Endothelial cell of umbilical vein (primary cell): ENCODE results near the gene DCAF17.

ENCODE experiments used
- POLR2A ChIP-seq: IDR thresholded peaks from 2 replicates; pipeline ENCODE4 v1.6.1; 2012; ENCODE audit warnings: low read depth, mild to moderate bottlenecking, control low read depth, low read length
- TF ChIP-seq, protein P1 (sequence below), 2 donors: IDR thresholded peaks; 1 replicate in 1 of 2; 2 replicates in 1 of 2; pipeline ENCODE4 v1.5.1; 2011; ENCODE audit warnings: low read length in 2 of 2, mild to moderate bottlenecking in 2 of 2, moderate library complexity in 2 of 2, control low read depth in 1 of 2, inconsistent platforms in 1 of 2, low read depth in 1 of 2; ENCODE audit not compliant: insufficient read depth in 1 of 2; ENCODE audit errors: extremely low read depth in 1 of 2

DNA sequence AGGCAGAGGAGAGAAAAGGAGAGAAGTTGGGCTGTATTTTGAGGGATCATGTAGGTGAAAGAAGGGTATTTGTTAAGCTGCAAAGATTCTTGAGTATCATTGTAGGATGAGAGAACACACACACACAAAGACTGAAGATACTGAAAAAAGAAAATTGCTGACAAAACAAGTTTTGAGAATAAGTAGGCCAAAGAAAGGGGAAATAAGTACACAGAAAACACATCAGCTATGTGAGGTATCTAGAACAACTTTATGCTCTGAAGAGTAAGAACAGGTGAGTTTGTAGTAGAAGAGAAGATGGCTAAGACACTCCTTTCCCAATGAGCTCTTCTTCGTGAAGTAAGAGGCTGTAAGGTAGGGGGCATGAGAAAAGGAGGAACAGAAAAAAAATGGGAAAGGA lies 28.5 kb upstream of the DCAF17 start:
- TF ChIP-seq, protein P1, sequence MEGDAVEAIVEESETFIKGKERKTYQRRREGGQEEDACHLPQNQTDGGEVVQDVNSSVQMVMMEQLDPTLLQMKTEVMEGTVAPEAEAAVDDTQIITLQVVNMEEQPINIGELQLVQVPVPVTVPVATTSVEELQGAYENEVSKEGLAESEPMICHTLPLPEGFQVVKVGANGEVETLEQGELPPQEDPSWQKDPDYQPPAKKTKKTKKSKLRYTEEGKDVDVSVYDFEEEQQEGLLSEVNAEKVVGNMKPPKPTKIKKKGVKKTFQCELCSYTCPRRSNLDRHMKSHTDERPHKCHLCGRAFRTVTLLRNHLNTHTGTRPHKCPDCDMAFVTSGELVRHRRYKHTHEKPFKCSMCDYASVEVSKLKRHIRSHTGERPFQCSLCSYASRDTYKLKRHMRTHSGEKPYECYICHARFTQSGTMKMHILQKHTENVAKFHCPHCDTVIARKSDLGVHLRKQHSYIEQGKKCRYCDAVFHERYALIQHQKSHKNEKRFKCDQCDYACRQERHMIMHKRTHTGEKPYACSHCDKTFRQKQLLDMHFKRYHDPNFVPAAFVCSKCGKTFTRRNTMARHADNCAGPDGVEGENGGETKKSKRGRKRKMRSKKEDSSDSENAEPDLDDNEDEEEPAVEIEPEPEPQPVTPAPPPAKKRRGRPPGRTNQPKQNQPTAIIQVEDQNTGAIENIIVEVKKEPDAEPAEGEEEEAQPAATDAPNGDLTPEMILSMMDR (IDR thresholded peaks at IDR 0.05; ENCODE audit: extremely low read depth in 1 of 2, insufficient read depth in 1 of 2, low read depth in 1 of 2, low read length in 2 of 2) = no peak
- no peak for TF ChIP-seq POLR2A
